ENCODE data around the gene LDLRAD4.
"Not testable (repeated sequence)": the region's sequence is repeated elsewhere in the genome, so short reads cannot be mapped to it uniquely, and the experiment has no call there.

The LDLRAD4 gene

GRCh38 chr18:13606604-13607254, 388.2 kb downstream of the LDLRAD4 start:
- 91% methylated on average over 6 of the region's 6 CpGs for WGBS (ENCODE audit: insufficient coverage)
- no peaks in the 10 kb centered on the region for H3K9me3 ChIP-seq (ENCODE audit: control extremely low read depth in 1 of 5, control insufficient read depth in 4 of 5, insufficient read depth in 2 of 5, low read depth in 1 of 5, low read length in 4 of 5)
- DNase-seq: no peak
- H3K4me1 ChIP-seq (ENCODE audit: control extremely low read depth in 1 of 4, control insufficient read depth in 4 of 4, insufficient read depth in 4 of 4, low read length in 3 of 4): peaks cover 0 to 29% (median 26%) of the 10 kb centered on the region in 4 experiments
- no peak overlapping the region for H3K4me3 ChIP-seq (ENCODE audit: control insufficient read depth in 1 of 7, extremely low read depth in 1 of 7, insufficient read depth in 4 of 7, low read depth in 2 of 7, low read length in 6 of 7)
- ChIA-PET CTCF (interaction anchor here (1.6 to 11.5 kb wide), 3 partner anchors 9 to 47 kb away, joined by 3 to 141 read pairs (median 8); no protein-coding TSS in a partner anchor), POLR2A (interaction anchor here (0.8 kb wide), 1 partner anchor 90 kb away, joined by 3 read pairs; no protein-coding TSS in a partner anchor)
- no peak overlapping the region for H3K27ac ChIP-seq (ENCODE audit: insufficient read depth in 1 of 2, low read depth in 1 of 2, low read length in 2 of 2, poor library complexity in 1 of 2, severe bottlenecking in 2 of 2)
- H3K36me3 ChIP-seq (ENCODE audit: control insufficient read depth in 4 of 4, insufficient read depth in 4 of 4, low read length in 3 of 4): no peaks in the 10 kb centered on the region
- no peaks in the 10 kb centered on the region for H3K27me3 ChIP-seq (replicated peaks in 2 of 5; ENCODE audit: control insufficient read depth in 4 of 5, insufficient read depth in 5 of 5, low read length in 4 of 5)

GRCh38 chr18:13608024-13608562, 389.5 kb downstream of the LDLRAD4 start:
- POLR2A ChIA-PET: interaction anchor here (0.5 kb wide), 1 partner anchor 621 kb away, joined by 3 read pairs; no protein-coding TSS in a partner anchor
- not testable (repeated sequence) for H3K27me3 ChIP-seq (replicated peaks in 2 of 5; ENCODE audit: control insufficient read depth in 4 of 5, insufficient read depth in 5 of 5, low read length in 4 of 5); H3K27ac ChIP-seq (ENCODE audit: insufficient read depth in 1 of 2, low read depth in 1 of 2, low read length in 2 of 2, poor library complexity in 1 of 2, severe bottlenecking in 2 of 2); H3K4me3 ChIP-seq (ENCODE audit: control insufficient read depth in 1 of 7, extremely low read depth in 1 of 7, insufficient read depth in 4 of 7, low read depth in 2 of 7, low read length in 6 of 7); H3K36me3 ChIP-seq (ENCODE audit: control insufficient read depth in 4 of 4, insufficient read depth in 4 of 4, low read length in 3 of 4); H3K9me3 ChIP-seq (ENCODE audit: control extremely low read depth in 1 of 5, control insufficient read depth in 4 of 5, insufficient read depth in 2 of 5, low read depth in 1 of 5, low read length in 4 of 5); DNase-seq
- 100% methylated on average over 2 of the region's 10 CpGs for WGBS (ENCODE audit: insufficient coverage)
- H3K4me1 ChIP-seq (ENCODE audit: control extremely low read depth in 1 of 4, control insufficient read depth in 4 of 4, insufficient read depth in 4 of 4, low read length in 3 of 4): peaks cover 4 to 42% (median 39%) of the 10 kb centered on the region in 4 experiments
- CTCF ChIA-PET: interaction anchor here (0.6 to 11.5 kb wide), 7 partner anchors 8 to 239 kb away, joined by 3 to 141 read pairs (median 4); no protein-coding TSS in a partner anchor

DNA sequence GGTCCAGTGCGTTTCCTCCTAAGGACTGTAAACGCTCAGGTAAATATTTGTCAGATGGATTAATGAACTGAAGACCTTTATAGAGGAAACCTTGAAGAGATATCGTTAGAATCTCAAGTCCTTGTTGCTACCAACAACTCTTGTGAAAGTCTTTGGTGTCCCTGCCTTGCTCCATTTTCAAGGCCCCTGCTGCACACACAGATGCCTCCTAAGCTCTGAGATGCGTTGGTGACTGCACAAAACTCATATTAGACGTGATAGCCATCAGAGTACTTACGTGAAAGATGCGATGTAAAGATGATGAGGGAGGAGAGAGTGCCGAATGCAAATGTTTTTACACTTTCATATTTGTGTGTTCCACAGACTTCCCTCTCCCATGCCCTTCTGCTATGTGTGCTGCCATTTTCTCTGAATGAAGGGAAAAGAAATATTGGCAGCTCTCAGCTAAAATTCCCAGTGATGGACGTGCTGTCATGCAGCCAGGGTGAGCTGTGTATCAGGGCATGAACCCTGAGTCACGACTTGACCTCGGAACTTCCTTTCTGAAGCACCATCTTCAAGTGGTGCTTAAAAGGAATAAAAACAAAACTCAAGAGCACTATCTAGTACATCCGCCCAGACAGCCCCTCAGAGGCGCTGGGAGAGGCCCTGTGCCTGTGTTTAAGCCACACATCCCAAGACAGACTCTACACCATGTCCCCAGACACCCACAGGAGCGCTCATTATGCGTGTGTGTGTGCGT, 390.4 kb downstream of the LDLRAD4 start:
- peaks cover 10 to 51% (median 47%) of the 10 kb centered on the region in 4 experiments for H3K4me1 ChIP-seq (ENCODE audit: control extremely low read depth in 1 of 4, control insufficient read depth in 4 of 4, insufficient read depth in 4 of 4, low read length in 3 of 4)
- H3K27ac ChIP-seq (ENCODE audit: insufficient read depth in 1 of 2, low read depth in 1 of 2, low read length in 2 of 2, poor library complexity in 1 of 2, severe bottlenecking in 2 of 2): no peak overlapping the region
- no peaks in the 10 kb centered on the region for H3K9me3 ChIP-seq (ENCODE audit: control extremely low read depth in 1 of 5, control insufficient read depth in 4 of 5, insufficient read depth in 2 of 5, low read depth in 1 of 5, low read length in 4 of 5)
- no peak overlapping the region for H3K4me3 ChIP-seq (ENCODE audit: control insufficient read depth in 1 of 7, extremely low read depth in 1 of 7, insufficient read depth in 4 of 7, low read depth in 2 of 7, low read length in 6 of 7)
- no peaks in the 10 kb centered on the region for H3K36me3 ChIP-seq (ENCODE audit: control insufficient read depth in 4 of 4, insufficient read depth in 4 of 4, low read length in 3 of 4)
- peak in 1 of 3 donors; percentile 40 for DNase-seq
- CTCF ChIA-PET: interaction anchor here (0.7 to 11.5 kb wide), 9 partner anchors 9 to 392 kb away, joined by 3 to 141 read pairs (median 4); no protein-coding TSS in a partner anchor
- 70% methylated on average over 10 of the region's 16 CpGs for WGBS (ENCODE audit: insufficient coverage)
- POLR2A ChIA-PET: interaction anchor here (0.5 to 0.6 kb wide), 2 partner anchors 348 to 622 kb away, joined by 3 read pairs; no protein-coding TSS in a partner anchor
- no peaks in the 10 kb centered on the region for H3K27me3 ChIP-seq (replicated peaks in 2 of 5; ENCODE audit: control insufficient read depth in 4 of 5, insufficient read depth in 5 of 5, low read length in 4 of 5)

- H3K4me1 ChIP-seq (ENCODE audit: control extremely low read depth in 1 of 4, control insufficient read depth in 4 of 4, insufficient read depth in 4 of 4, low read length in 3 of 4): peaks cover 21 to 68% (median 62%) of the 10 kb centered on the region in 4 experiments
- WGBS (ENCODE audit: insufficient coverage): 75% methylated on average over 11 of the region's 11 CpGs
- CTCF ChIA-PET: interaction anchor here (1.2 to 11.5 kb wide), 5 partner anchors 17 to 80 kb away, joined by 3 to 141 read pairs (median 5); no protein-coding TSS in a partner anchor
- no peak overlapping the region for H3K27ac ChIP-seq (ENCODE audit: insufficient read depth in 1 of 2, low read depth in 1 of 2, low read length in 2 of 2, poor library complexity in 1 of 2, severe bottlenecking in 2 of 2)
- H3K4me3 ChIP-seq (ENCODE audit: control insufficient read depth in 1 of 7, extremely low read depth in 1 of 7, insufficient read depth in 4 of 7, low read depth in 2 of 7, low read length in 6 of 7): peak overlapping the region in 3 of 7 experiments; percentile 58 to 79 (median 77)
- H3K36me3 ChIP-seq (ENCODE audit: control insufficient read depth in 4 of 4, insufficient read depth in 4 of 4, low read length in 3 of 4): no peaks in the 10 kb centered on the region
- no peaks in the 10 kb centered on the region for H3K27me3 ChIP-seq (replicated peaks in 2 of 5; ENCODE audit: control insufficient read depth in 4 of 5, insufficient read depth in 5 of 5, low read length in 4 of 5)
- no peak for DNase-seq
- no peaks in the 10 kb centered on the region for H3K9me3 ChIP-seq (ENCODE audit: control extremely low read depth in 1 of 5, control insufficient read depth in 4 of 5, insufficient read depth in 2 of 5, low read depth in 1 of 5, low read length in 4 of 5)
- POLR2A ChIA-PET: interaction anchor here (0.8 to 0.9 kb wide), 2 partner anchors 50 to 51 kb away, joined by 3 to 4 read pairs; no protein-coding TSS in a partner anchor
Observed at GRCh38 chr18:13610555-13611141, 392.1 kb downstream of the LDLRAD4 start.

- no peaks in the 10 kb centered on the region for H3K9me3 ChIP-seq (ENCODE audit: control extremely low read depth in 1 of 5, control insufficient read depth in 4 of 5, insufficient read depth in 2 of 5, low read depth in 1 of 5, low read length in 4 of 5)
- peaks cover 21 to 73% (median 64%) of the 10 kb centered on the region in 4 experiments for H3K4me1 ChIP-seq (ENCODE audit: control extremely low read depth in 1 of 4, control insufficient read depth in 4 of 4, insufficient read depth in 4 of 4, low read length in 3 of 4)
- ChIA-PET POLR2A (interaction anchor here (1.2 to 1.7 kb wide), 6 partner anchors 11 to 72 kb away, joined by 3 to 19 read pairs (median 5); no protein-coding TSS in a partner anchor), CTCF (interaction anchor here (1.0 to 11.5 kb wide), 9 partner anchors 9 to 395 kb away, joined by 3 to 141 read pairs (median 5); no protein-coding TSS in a partner anchor)
- H3K4me3 ChIP-seq (ENCODE audit: control insufficient read depth in 1 of 7, extremely low read depth in 1 of 7, insufficient read depth in 4 of 7, low read depth in 2 of 7, low read length in 6 of 7): peak overlapping the region in 6 of 7 experiments; percentile 38 to 79 (median 63)
- no peaks in the 10 kb centered on the region for H3K27me3 ChIP-seq (replicated peaks in 2 of 5; ENCODE audit: control insufficient read depth in 4 of 5, insufficient read depth in 5 of 5, low read length in 4 of 5)
- DNase-seq: peak; percentile 44 to 80 (median 68)
- peak overlapping the region; percentile 30 to 65 for H3K27ac ChIP-seq (ENCODE audit: insufficient read depth in 1 of 2, low read depth in 1 of 2, low read length in 2 of 2, poor library complexity in 1 of 2, severe bottlenecking in 2 of 2)
- no peaks in the 10 kb centered on the region for H3K36me3 ChIP-seq (ENCODE audit: control insufficient read depth in 4 of 4, insufficient read depth in 4 of 4, low read length in 3 of 4)
- 15% methylated on average over 14 of the region's 14 CpGs for WGBS (ENCODE audit: insufficient coverage)
Observed at GRCh38 chr18:13611142-13611600, 392.6 kb downstream of the LDLRAD4 start.

- no peaks in the 10 kb centered on the region for H3K36me3 ChIP-seq (ENCODE audit: control insufficient read depth in 4 of 4, insufficient read depth in 4 of 4, low read length in 3 of 4)
- DNase-seq: no peak
- WGBS (ENCODE audit: insufficient coverage): 0% methylated on average over 24 of the region's 24 CpGs
- H3K4me3 ChIP-seq (ENCODE audit: control insufficient read depth in 1 of 7, extremely low read depth in 1 of 7, insufficient read depth in 4 of 7, low read depth in 2 of 7, low read length in 6 of 7): peak overlapping the region in 6 of 7 experiments; percentile 38 to 79 (median 63)
- H3K27me3 ChIP-seq (replicated peaks in 2 of 5; ENCODE audit: control insufficient read depth in 4 of 5, insufficient read depth in 5 of 5, low read length in 4 of 5): no peaks in the 10 kb centered on the region
- ChIA-PET POLR2A (interaction anchor here (0.7 to 2.5 kb wide), 16 partner anchors 12 to 812 kb away, joined by 3 to 20 read pairs (median 5); partner anchors contain the start of gene LDLRAD4), CTCF (interaction anchor here (0.7 to 11.5 kb wide), 19 partner anchors 8 to 575 kb away, joined by 3 to 141 read pairs (median 5); no protein-coding TSS in a partner anchor)
- H3K27ac ChIP-seq (ENCODE audit: insufficient read depth in 1 of 2, low read depth in 1 of 2, low read length in 2 of 2, poor library complexity in 1 of 2, severe bottlenecking in 2 of 2): peak overlapping the region; percentile 30 to 65
- no peaks in the 10 kb centered on the region for H3K9me3 ChIP-seq (ENCODE audit: control extremely low read depth in 1 of 5, control insufficient read depth in 4 of 5, insufficient read depth in 2 of 5, low read depth in 1 of 5, low read length in 4 of 5)
- H3K4me1 ChIP-seq (ENCODE audit: control extremely low read depth in 1 of 4, control insufficient read depth in 4 of 4, insufficient read depth in 4 of 4, low read length in 3 of 4): peaks cover 21 to 78% (median 66%) of the 10 kb centered on the region in 4 experiments
Observed at GRCh38 chr18:13611601-13612195, 393.1 kb downstream of the LDLRAD4 start.
